HEK293 (cell line): ENCODE measurements around the gene ACAP3.

Experiments used
- CTCF ChIA-PET: fragments of 350-600 bp; formaldehyde crosslinking; extraction: SDS; loops from one replicate; lab custom pipeline; 2021; ENCODE audit warnings: antibody characterized with exemption; lab: Yijun Ruan, JAX
- POLR2A ChIA-PET: fragments of 300-600 bp; formaldehyde crosslinking; extraction: SDS; loops from one replicate; lab custom pipeline; 2020; ENCODE audit warnings: antibody characterized with exemption, inconsistent platforms; lab: Yijun Ruan, JAX
- H3K27ac ChIP-seq: fragments of 200-500 bp; sonication (Bioruptor generic); 2 replicates; pipeline ENCODE4 v1.5.1; 2014; ENCODE audit warnings: low read depth, low read length, control low read depth, inconsistent platforms; ENCODE audit errors: extremely low read depth
- H3K36me3 ChIP-seq, 2 experiments: fragments of 200-500 bp in 1 of 2; sonication (Bioruptor generic) in 1 of 2; 1 replicate in 1 of 2; 2 replicates in 1 of 2; pipeline ENCODE4 v1.5.1; 2014 to 2017; ENCODE audit warnings: inconsistent platforms in 2 of 2, low read length in 2 of 2; ENCODE audit not compliant: control insufficient read depth in 2 of 2, insufficient read depth in 1 of 2
- H3K4me1 ChIP-seq: fragments of 200-500 bp; sonication (Bioruptor generic); 2 replicates; pipeline ENCODE4 v1.5.1; 2014; ENCODE audit warnings: mild to moderate bottlenecking, low read length, inconsistent platforms; ENCODE audit not compliant: control insufficient read depth, insufficient read depth
- H3K4me3 ChIP-seq: 2 replicates; pipeline ENCODE4 v1.5.1; 2011; ENCODE audit warnings: low read depth, mild to moderate bottlenecking, control low read depth, low read length, moderate library complexity
- H3K9me3 ChIP-seq: fragments of 200-500 bp; sonication (Bioruptor generic); 2 replicates; pipeline ENCODE4 v1.5.1; 2014; ENCODE audit warnings: low read depth, low read length, inconsistent platforms; ENCODE audit not compliant: control insufficient read depth, insufficient read depth
- GLIS2 ChIP-seq: fragments of 450-650 bp; formaldehyde crosslinking; IDR thresholded peaks from 2 replicates; pipeline ENCODE4 v1.5.1; 2016; ENCODE audit warnings: missing biosample characterization, missing genetic modification characterization
- HOXA7 ChIP-seq: sonication (generic); formaldehyde crosslinking; IDR thresholded peaks from 2 replicates; pipeline ENCODE4 v1.8.1; 2022; ENCODE audit warnings: missing genetic modification reagents, borderline replicate concordance
- KLF1 ChIP-seq: fragments of 450-650 bp; formaldehyde crosslinking; IDR thresholded peaks from 2 replicates; pipeline ENCODE4 v1.5.1; 2016; ENCODE audit warnings: missing biosample characterization, missing genetic modification characterization
- KLF9 ChIP-seq: fragments of 450-650 bp; formaldehyde crosslinking; IDR thresholded peaks from 2 replicates; pipeline ENCODE4 v1.5.1; 2016; ENCODE audit warnings: missing biosample characterization, missing genetic modification characterization, low read depth
- ZBTB1 ChIP-seq: fragments of 450-650 bp; formaldehyde crosslinking; IDR thresholded peaks from 2 replicates; pipeline ENCODE4 v1.5.1; 2016; ENCODE audit warnings: missing biosample characterization, missing genetic modification characterization
- ZBTB21 ChIP-seq: fragments of 450-650 bp; formaldehyde crosslinking; IDR thresholded peaks from 2 replicates; pipeline ENCODE4 v1.5.1; 2017; ENCODE audit warnings: missing biosample characterization, missing genetic modification characterization
- ZBTB7A ChIP-seq: fragments of 450-650 bp; formaldehyde crosslinking; IDR thresholded peaks from 2 replicates; pipeline ENCODE4 v1.5.1; 2016; ENCODE audit warnings: low read depth, missing biosample characterization, missing genetic modification characterization
- ZEB2 ChIP-seq: fragments of 450-650 bp; formaldehyde crosslinking; IDR thresholded peaks from 2 replicates; pipeline ENCODE4 v1.5.1; 2016; ENCODE audit warnings: missing biosample characterization, missing genetic modification characterization
- ZFP3 ChIP-seq: fragments of 450-650 bp; formaldehyde crosslinking; IDR thresholded peaks from 2 replicates; pipeline ENCODE4 v1.5.1; 2016; ENCODE audit warnings: low read depth, missing biosample characterization, missing genetic modification characterization
- ZNF10 ChIP-seq: fragments of 450-650 bp; formaldehyde crosslinking; IDR thresholded peaks from 2 replicates; pipeline ENCODE4 v1.5.1; 2017; ENCODE audit warnings: missing biosample characterization, missing genetic modification characterization
- ZNF175 ChIP-seq: fragments of 450-650 bp; formaldehyde crosslinking; IDR thresholded peaks from 2 replicates; pipeline ENCODE4 v1.5.1; 2016; ENCODE audit warnings: missing biosample characterization, missing genetic modification characterization
- ZNF311 ChIP-seq: fragments of 450-650 bp; formaldehyde crosslinking; IDR thresholded peaks from 2 replicates; pipeline ENCODE4 v1.5.1; 2017; ENCODE audit warnings: missing biosample characterization, missing genetic modification characterization, borderline replicate concordance
- ZNF366 ChIP-seq: fragments of 450-650 bp; formaldehyde crosslinking; conservative IDR thresholded peaks from 2 replicates; pipeline ENCODE4 v1.5.1; 2016; ENCODE audit warnings: missing biosample characterization, missing genetic modification characterization
- ZNF510 ChIP-seq: fragments of 450-650 bp; formaldehyde crosslinking; IDR thresholded peaks from 2 replicates; pipeline ENCODE4 v1.5.1; 2018; ENCODE audit warnings: mild to moderate bottlenecking, missing genetic modification characterization, missing biosample characterization; ENCODE audit not compliant: insufficient replicate concordance
- ZNF561 ChIP-seq: fragments of 450-650 bp; IDR thresholded peaks from 2 replicates; pipeline ENCODE4 v1.5.1; 2018; ENCODE audit warnings: missing biosample characterization, missing genetic modification characterization, borderline replicate concordance
- ZNF624 ChIP-seq: fragments of 450-650 bp; formaldehyde crosslinking; IDR thresholded peaks from 2 replicates; pipeline ENCODE4 v1.5.1; 2017; ENCODE audit warnings: missing biosample characterization, missing genetic modification characterization
- ZNF776 ChIP-seq: fragments of 450-650 bp; formaldehyde crosslinking; IDR thresholded peaks from 2 replicates; pipeline ENCODE4 v1.5.0; 2017; ENCODE audit warnings: missing biosample characterization, missing genetic modification characterization, borderline replicate concordance
- ZNF777 ChIP-seq: fragments of 450-650 bp; formaldehyde crosslinking; IDR thresholded peaks from 2 replicates; pipeline ENCODE4 v1.5.1; 2017; ENCODE audit warnings: missing biosample characterization, missing genetic modification characterization, borderline replicate concordance
- ZNF785 ChIP-seq: fragments of 450-650 bp; formaldehyde crosslinking; IDR thresholded peaks from 2 replicates; pipeline ENCODE4 v1.5.1; 2016; ENCODE audit warnings: missing biosample characterization, missing genetic modification characterization
- ZNF791 ChIP-seq: fragments of 450-650 bp; formaldehyde crosslinking; IDR thresholded peaks from 2 replicates; pipeline ENCODE4 v1.5.1; 2016; ENCODE audit warnings: missing biosample characterization, missing genetic modification characterization
- ZXDB ChIP-seq: fragments of 450-650 bp; formaldehyde crosslinking; IDR thresholded peaks from 2 replicates; pipeline ENCODE4 v1.5.1; 2016; ENCODE audit warnings: missing biosample characterization, missing genetic modification characterization
- TF ChIP-seq, protein P1 (sequence below): fragments of 450-650 bp; formaldehyde crosslinking; IDR thresholded peaks from 2 replicates; pipeline ENCODE4 v1.5.1; 2016; ENCODE audit warnings: missing biosample characterization, missing genetic modification characterization
- TF ChIP-seq, protein P2 (sequence below): fragments of 450-650 bp; formaldehyde crosslinking; IDR thresholded peaks from 2 replicates; pipeline ENCODE4; 2016; ENCODE audit warnings: missing biosample characterization, missing genetic modification characterization
- TF ChIP-seq, protein P3 (sequence below): fragments of 450-650 bp; formaldehyde crosslinking; IDR thresholded peaks from 2 replicates; pipeline ENCODE4 v1.5.1; 2016; ENCODE audit warnings: missing biosample characterization, missing genetic modification characterization
- TF ChIP-seq, protein P4 (sequence below): fragments of 450-650 bp; formaldehyde crosslinking; IDR thresholded peaks from 2 replicates; pipeline ENCODE4 v1.5.1; 2016; ENCODE audit warnings: missing biosample characterization, missing genetic modification characterization
- TF ChIP-seq, protein P5 (sequence below): fragments of 450-650 bp; formaldehyde crosslinking; IDR thresholded peaks from 2 replicates; pipeline ENCODE4 v1.5.1; 2016; ENCODE audit warnings: missing biosample characterization, missing genetic modification characterization
- TF ChIP-seq, protein P6 (sequence below): fragments of 450-650 bp; formaldehyde crosslinking; IDR thresholded peaks from 2 replicates; pipeline ENCODE4 v1.5.1; 2017; ENCODE audit warnings: missing biosample characterization, mild to moderate bottlenecking, missing genetic modification characterization, moderate library complexity
- TF ChIP-seq, protein P7 (sequence below): fragments of 450-650 bp; formaldehyde crosslinking; IDR thresholded peaks from 2 replicates; pipeline ENCODE4 v1.5.1; 2016; ENCODE audit warnings: missing biosample characterization, missing genetic modification characterization

Gene ACAP3

DNA sequence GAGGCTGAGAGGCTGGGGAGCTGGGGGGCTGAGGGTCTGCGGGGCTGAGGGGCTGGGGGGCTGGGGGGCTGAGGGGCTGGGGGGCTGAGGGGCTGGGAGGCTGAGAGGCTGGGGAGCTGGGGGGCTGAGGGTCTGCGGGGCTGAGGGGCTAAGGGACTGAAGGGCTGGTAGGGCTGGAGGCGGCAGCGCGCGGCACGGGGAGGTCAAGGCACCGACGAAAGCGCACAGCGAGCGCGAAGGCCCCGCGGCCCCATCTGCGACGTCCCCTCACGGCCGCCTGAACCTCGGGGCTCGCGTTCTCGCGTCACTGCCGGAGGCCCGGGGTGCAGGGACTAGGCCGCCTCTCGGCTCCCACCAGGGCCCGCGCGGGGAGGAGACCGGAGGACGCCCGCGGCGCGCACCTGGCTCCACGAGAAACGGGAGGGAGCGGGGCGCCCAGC is 16.4 kb upstream of the ACAP3 start:
- ChIA-PET POLR2A (no interaction called here), CTCF (no interaction called here)
- peaks cover 10% of the 10 kb centered on the region for H3K4me1 ChIP-seq
- peak overlapping the region; percentile 93 for H3K4me3 ChIP-seq
- H3K36me3 ChIP-seq: peaks cover 0 to 58% of the 10 kb centered on the region in 2 experiments; a peak in 2 of 3 replicates
- peak overlapping the region; percentile 84; the same call in 1 of the 2 replicates for H3K27ac ChIP-seq
- no peaks in the 10 kb centered on the region for H3K9me3 ChIP-seq
- TF ChIP-seq, protein P1, sequence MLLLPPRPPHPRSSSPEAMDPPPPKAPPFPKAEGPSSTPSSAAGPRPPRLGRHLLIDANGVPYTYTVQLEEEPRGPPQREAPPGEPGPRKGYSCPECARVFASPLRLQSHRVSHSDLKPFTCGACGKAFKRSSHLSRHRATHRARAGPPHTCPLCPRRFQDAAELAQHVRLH (tag by site-specific recombination): no peak
- TF ChIP-seq ZNF175 (tag by site-specific recombination) (no peak), KLF1 (no peak), ZNF510 (no peak), ZBTB1 (tag by site-specific recombination) (no peak), ZFP3 (tag by site-specific recombination) (no peak), ZEB2 (no peak), ZXDB (0 out of 2 replicates have a peak, but pooled peaks have one; percentile 38), ZBTB7A (tag by site-specific recombination) (peak; percentile 67; the same call in 1 of the 2 replicates), ZNF785 (tag by site-specific recombination) (no peak), ZNF366 (no peak), ZNF791 (tag by site-specific recombination) (no peak), GLIS2 (tag by site-specific recombination) (no peak), ZNF10 (tag by site-specific recombination) (no peak), ZNF561 (tag by site-specific recombination) (peak; percentile 15; the same call in 1 of the 2 replicates), ZBTB21 (no peak), ZNF777 (tag by site-specific recombination) (no peak), ZNF776 (tag by site-specific recombination) (no peak), ZNF624 (tag by site-specific recombination) (no peak), HOXA7 (no peak), KLF9 (tag by site-specific recombination) (no peak), ZNF311 (tag by site-specific recombination) (no peak)
- TF ChIP-seq, protein P2, sequence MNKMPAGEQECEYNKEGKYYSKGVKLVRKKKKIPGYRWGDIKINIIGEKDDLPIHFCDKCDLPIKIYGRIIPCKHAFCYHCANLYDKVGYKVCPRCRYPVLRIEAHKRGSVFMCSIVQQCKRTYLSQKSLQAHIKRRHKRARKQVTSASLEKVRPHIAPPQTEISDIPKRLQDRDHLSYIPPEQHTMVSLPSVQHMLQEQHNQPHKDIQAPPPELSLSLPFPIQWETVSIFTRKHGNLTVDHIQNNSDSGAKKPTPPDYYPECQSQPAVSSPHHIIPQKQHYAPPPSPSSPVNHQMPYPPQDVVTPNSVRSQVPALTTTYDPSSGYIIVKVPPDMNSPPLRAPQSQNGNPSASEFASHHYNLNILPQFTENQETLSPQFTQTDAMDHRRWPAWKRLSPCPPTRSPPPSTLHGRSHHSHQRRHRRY (tag by site-specific recombination): no peak
- TF ChIP-seq, protein P3, sequence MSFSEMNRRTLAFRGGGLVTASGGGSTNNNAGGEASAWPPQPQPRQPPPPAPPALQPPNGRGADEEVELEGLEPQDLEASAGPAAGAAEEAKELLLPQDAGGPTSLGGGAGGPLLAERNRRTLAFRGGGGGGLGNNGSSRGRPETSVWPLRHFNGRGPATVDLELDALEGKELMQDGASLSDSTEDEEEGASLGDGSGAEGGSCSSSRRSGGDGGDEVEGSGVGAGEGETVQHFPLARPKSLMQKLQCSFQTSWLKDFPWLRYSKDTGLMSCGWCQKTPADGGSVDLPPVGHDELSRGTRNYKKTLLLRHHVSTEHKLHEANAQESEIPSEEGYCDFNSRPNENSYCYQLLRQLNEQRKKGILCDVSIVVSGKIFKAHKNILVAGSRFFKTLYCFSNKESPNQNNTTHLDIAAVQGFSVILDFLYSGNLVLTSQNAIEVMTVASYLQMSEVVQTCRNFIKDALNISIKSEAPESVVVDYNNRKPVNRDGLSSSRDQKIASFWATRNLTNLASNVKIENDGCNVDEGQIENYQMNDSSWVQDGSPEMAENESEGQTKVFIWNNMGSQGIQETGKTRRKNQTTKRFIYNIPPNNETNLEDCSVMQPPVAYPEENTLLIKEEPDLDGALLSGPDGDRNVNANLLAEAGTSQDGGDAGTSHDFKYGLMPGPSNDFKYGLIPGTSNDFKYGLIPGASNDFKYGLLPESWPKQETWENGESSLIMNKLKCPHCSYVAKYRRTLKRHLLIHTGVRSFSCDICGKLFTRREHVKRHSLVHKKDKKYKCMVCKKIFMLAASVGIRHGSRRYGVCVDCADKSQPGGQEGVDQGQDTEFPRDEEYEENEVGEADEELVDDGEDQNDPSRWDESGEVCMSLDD: no peak
- TF ChIP-seq, protein P4, sequence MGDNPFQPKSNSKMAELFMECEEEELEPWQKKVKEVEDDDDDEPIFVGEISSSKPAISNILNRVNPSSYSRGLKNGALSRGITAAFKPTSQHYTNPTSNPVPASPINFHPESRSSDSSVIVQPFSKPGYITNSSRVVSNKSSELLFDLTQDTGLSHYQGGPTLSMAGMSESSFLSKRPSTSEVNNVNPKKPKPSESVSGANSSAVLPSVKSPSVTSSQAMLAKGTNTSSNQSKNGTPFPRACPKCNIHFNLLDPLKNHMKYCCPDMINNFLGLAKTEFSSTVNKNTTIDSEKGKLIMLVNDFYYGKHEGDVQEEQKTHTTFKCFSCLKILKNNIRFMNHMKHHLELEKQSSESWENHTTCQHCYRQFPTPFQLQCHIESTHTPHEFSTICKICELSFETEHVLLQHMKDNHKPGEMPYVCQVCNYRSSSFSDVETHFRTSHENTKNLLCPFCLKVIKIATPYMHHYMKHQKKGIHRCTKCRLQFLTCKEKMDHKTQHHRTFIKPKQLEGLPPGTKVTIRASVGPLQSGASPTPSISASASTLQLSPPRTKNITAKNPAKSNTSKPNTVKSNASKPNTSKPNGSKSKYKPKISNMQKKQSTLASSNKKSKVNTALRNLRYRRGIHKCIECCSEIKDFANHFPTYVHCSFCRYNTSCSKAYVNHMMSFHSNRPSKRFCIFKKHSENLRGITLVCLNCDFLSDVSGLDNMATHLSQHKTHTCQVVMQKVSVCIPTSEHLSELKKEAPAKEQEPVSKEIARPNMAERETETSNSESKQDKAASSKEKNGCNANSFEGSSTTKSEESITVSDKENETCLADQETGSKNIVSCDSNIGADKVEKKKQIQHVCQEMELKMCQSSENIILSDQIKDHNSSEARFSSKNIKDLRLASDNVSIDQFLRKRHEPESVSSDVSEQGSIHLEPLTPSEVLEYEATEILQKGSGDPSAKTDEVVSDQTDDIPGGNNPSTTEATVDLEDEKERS (tag by site-specific recombination): no peak
- TF ChIP-seq, protein P5, sequence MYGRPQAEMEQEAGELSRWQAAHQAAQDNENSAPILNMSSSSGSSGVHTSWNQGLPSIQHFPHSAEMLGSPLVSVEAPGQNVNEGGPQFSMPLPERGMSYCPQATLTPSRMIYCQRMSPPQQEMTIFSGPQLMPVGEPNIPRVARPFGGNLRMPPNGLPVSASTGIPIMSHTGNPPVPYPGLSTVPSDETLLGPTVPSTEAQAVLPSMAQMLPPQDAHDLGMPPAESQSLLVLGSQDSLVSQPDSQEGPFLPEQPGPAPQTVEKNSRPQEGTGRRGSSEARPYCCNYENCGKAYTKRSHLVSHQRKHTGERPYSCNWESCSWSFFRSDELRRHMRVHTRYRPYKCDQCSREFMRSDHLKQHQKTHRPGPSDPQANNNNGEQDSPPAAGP (tag by site-specific recombination): peak; percentile 87
- TF ChIP-seq, protein P6, sequence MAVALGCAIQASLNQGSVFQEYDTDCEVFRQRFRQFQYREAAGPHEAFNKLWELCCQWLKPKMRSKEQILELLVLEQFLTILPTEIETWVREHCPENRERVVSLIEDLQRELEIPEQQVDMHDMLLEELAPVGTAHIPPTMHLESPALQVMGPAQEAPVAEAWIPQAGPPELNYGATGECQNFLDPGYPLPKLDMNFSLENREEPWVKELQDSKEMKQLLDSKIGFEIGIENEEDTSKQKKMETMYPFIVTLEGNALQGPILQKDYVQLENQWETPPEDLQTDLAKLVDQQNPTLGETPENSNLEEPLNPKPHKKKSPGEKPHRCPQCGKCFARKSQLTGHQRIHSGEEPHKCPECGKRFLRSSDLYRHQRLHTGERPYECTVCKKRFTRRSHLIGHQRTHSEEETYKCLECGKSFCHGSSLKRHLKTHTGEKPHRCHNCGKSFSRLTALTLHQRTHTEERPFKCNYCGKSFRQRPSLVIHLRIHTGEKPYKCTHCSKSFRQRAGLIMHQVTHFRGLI (tag by site-specific recombination): no peak
- TF ChIP-seq, protein P7, sequence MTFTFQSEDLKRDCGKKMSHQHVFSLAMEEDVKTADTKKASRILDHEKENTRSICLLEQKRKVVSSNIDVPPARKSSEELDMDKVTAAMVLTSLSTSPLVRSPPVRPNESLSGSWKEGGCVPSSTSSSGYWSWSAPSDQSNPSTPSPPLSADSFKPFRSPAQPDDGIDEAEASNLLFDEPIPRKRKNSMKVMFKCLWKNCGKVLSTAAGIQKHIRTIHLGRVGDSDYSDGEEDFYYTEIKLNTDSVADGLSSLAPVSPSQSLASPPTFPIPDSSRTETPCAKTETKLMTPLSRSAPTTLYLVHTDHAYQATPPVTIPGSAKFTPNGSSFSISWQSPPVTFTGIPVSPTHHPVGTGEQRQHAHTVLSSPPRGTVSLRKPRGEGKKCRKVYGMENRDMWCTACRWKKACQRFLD (tag by site-specific recombination): no peak
